Fibroblast of lung (primary cell): Measurements from ENCODE around the gene MDC1. TPM values are rescaled to one million over a fixed set of nuclear protein-coding genes. Genes with fewer than 3 reads are reported as not detected.

Experiments used
- DNase-seq, 2 donors: peaks; one replicate each; pipeline versions ENCODE4 v3.0.0 to v3.0.0-alpha.2; 2010; ENCODE audit warnings: low read depth in 2 of 2
- H2AFZ ChIP-seq: 2 replicates; pipeline ENCODE4 v1.5.1; 2012; ENCODE audit warnings: low read length, control low read depth, inconsistent platforms
- H3K27ac ChIP-seq: 2 replicates; pipeline ENCODE4 v1.5.1; 2011; ENCODE audit warnings: low read length, control low read depth; ENCODE audit not compliant: insufficient read depth
- H3K27me3 ChIP-seq: 2 replicates; pipeline ENCODE4 v1.5.1; 2011; ENCODE audit warnings: mild to moderate bottlenecking, low read length; ENCODE audit not compliant: control insufficient read depth, insufficient read depth
- H3K36me3 ChIP-seq: 2 replicates; pipeline ENCODE4 v1.5.1; 2011; ENCODE audit warnings: low read length; ENCODE audit not compliant: control insufficient read depth, insufficient read depth
- H3K4me1 ChIP-seq: 2 replicates; pipeline ENCODE4 v1.5.1; 2011; ENCODE audit warnings: low read length; ENCODE audit not compliant: control insufficient read depth, insufficient read depth; ENCODE audit errors: extremely low read depth
- H3K4me2 ChIP-seq: 2 replicates; pipeline ENCODE4 v1.5.1; 2011; ENCODE audit warnings: low read length, control low read depth; ENCODE audit not compliant: insufficient read depth; ENCODE audit errors: extremely low read depth
- H3K4me3 ChIP-seq, 4 experiments: fragments of 200-600 bp in 1 of 4; sonication (generic) in 1 of 4; replicated peaks in 1 of 4; 2 replicates each; pipeline ENCODE4 v1.5.1; 2011 to 2016; ENCODE audit warnings: low read length in 4 of 4, low read depth in 3 of 4, mild to moderate bottlenecking in 3 of 4, control low read depth in 2 of 4, inconsistent platforms in 1 of 4, mixed read lengths in 1 of 4; ENCODE audit not compliant: insufficient read depth in 1 of 4; ENCODE audit errors: control extremely low read depth in 1 of 4
- H3K79me2 ChIP-seq: 2 replicates; pipeline ENCODE4 v1.5.1; 2012; ENCODE audit warnings: mild to moderate bottlenecking, low read length, inconsistent platforms; ENCODE audit not compliant: control insufficient read depth, insufficient read depth
- H3K9ac ChIP-seq: 2 replicates; pipeline ENCODE4 v1.5.1; 2011; ENCODE audit warnings: mild to moderate bottlenecking, low read length, control low read depth; ENCODE audit not compliant: insufficient read depth
- H3K9me3 ChIP-seq: 2 replicates; pipeline ENCODE4 v1.5.1; 2012; ENCODE audit warnings: low read depth, low read length; ENCODE audit not compliant: control insufficient read depth, insufficient read depth
- H4K20me1 ChIP-seq: 2 replicates; pipeline ENCODE4 v1.5.1; 2011; ENCODE audit warnings: low read length; ENCODE audit not compliant: control insufficient read depth, insufficient read depth; ENCODE audit errors: extremely low read depth
- EZH2 ChIP-seq: IDR thresholded peaks from 2 replicates; pipeline ENCODE4 v1.5.1; 2012; ENCODE audit warnings: low read length, control low read depth, mild to moderate bottlenecking; ENCODE audit errors: missing control alignments
- polyA plus RNA-seq, 2 donors: library from polyadenylated mRNA; depleted of rRNA in 1 of 2; stranded (reverse) in 1 of 2; unstranded in 1 of 2; fragments of >200 nt; gene quantifications; 2 replicates each; pipeline ENCODE4 v1.2.1, GENCODE V29; 2011 to 2012; ENCODE audit warnings: missing spikeins in 1 of 2
- total RNA-seq: library from RNA; depleted of rRNA; stranded (reverse); fragments of >200 nt; gene quantifications from 2 replicates; pipeline ENCODE4 v1.2.1, GENCODE V29; 2014
- TF ChIP-seq, protein P1 (sequence below), 2 donors: IDR thresholded peaks in 1 of 2; conservative IDR thresholded peaks in 1 of 2; 1 replicate in 1 of 2; 2 replicates in 1 of 2; pipeline ENCODE4 v1.5.1; 2011 to 2012; ENCODE audit warnings: low read length in 2 of 2, control low read depth in 1 of 2, inconsistent platforms in 1 of 2, low read depth in 1 of 2, mild to moderate bottlenecking in 1 of 2

The MDC1 gene
- total and polyA plus RNA-seq, 2 donors (not counting 1 experiment from before 2014, with no cell fraction given) = 3.3 to 5.0 TPM

DNA sequence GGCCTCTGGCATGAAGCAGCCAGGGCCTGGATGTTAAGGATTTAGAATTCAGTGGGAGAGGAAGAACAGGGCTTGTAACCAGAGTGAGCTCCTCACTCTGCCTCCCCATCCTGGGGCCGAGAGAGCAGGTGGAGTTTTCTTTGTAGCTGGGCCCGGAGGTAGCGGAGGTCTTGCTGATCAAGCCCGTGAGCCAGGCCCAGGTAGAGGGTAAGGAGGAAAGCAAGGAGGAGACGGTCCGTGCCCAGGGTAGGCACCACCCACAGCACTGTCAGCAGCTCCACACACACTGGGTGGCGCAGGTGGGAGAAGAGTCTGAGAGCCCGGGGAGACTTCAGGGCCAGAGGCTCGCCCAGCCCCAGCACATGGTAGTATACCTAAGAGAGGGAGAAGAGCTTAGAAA, 28.5 kb downstream of the MDC1 start:
- peak overlapping the region; percentile 71 to 95 (median 87) for H3K4me3 ChIP-seq
- no peaks in the 10 kb centered on the region for H4K20me1 ChIP-seq
- H3K79me2 ChIP-seq = peaks cover 60% of the 10 kb centered on the region
- H3K9me3 ChIP-seq = no peaks in the 10 kb centered on the region
- peaks cover 27% of the 10 kb centered on the region for H3K4me1 ChIP-seq
- no peak for DNase-seq
- peak overlapping the region; percentile 91 for H3K9ac ChIP-seq
- no peak overlapping the region for H2AFZ ChIP-seq
- no peak for TF ChIP-seq EZH2
- TF ChIP-seq, protein P1, sequence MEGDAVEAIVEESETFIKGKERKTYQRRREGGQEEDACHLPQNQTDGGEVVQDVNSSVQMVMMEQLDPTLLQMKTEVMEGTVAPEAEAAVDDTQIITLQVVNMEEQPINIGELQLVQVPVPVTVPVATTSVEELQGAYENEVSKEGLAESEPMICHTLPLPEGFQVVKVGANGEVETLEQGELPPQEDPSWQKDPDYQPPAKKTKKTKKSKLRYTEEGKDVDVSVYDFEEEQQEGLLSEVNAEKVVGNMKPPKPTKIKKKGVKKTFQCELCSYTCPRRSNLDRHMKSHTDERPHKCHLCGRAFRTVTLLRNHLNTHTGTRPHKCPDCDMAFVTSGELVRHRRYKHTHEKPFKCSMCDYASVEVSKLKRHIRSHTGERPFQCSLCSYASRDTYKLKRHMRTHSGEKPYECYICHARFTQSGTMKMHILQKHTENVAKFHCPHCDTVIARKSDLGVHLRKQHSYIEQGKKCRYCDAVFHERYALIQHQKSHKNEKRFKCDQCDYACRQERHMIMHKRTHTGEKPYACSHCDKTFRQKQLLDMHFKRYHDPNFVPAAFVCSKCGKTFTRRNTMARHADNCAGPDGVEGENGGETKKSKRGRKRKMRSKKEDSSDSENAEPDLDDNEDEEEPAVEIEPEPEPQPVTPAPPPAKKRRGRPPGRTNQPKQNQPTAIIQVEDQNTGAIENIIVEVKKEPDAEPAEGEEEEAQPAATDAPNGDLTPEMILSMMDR (conservative IDR thresholded peaks at IDR 0.05 in 1 of 2, IDR thresholded peaks at IDR 0.05 in 1 of 2; ENCODE audit: low read depth in 1 of 2, low read length in 2 of 2) = no peak
- H3K36me3 ChIP-seq = peaks cover 8% of the 10 kb centered on the region
- H3K27me3 ChIP-seq = no peaks in the 10 kb centered on the region
- H3K27ac ChIP-seq = peak overlapping the region; percentile 99
- H3K4me2 ChIP-seq = peak overlapping the region; percentile 100

DNA sequence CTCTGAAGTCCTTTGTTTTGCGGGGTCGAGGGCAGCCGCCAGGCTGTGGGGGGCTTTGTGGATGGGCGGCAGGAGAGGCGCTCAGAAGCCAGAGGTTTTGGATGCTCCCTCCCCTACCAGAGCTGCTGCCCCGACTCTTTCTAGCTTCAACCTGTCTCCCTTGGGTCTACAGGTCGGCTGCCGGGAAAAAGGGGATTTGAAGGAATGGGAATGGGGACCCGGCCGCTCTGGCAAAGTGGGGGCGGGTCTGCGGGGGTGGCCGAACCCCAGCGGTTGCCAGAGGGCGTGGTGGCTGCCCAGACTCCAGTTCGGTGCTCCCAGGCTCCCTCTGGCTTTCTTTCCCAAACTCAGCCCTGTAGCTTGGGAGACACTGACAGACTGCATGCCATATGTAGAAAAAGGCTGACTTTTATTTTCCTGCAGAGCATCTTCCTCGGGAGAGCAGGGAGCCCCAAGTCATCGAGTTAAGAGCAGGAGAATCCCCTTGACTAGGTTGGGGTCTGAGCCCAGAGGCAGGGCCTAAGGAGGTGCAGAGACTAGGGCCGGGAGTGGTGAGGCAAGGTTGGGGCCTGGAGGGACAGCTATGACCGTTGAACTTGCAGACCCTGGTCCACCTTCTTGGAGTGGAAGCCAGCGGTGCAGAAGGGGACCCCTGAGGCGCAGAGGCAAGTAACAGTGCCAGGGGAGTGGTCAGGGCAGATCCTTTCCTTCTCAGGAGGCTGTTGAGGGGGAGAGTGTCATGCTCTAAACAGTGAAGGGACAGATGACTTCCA, 29.2 kb downstream of the MDC1 start:
- Histone ChIP-seq H3K4me3 (peak overlapping the region; percentile 71 to 95 (median 87)), H3K36me3 (peaks cover 10% of the 10 kb centered on the region), H3K27ac (peak overlapping the region; percentile 99), H4K20me1 (no peaks in the 10 kb centered on the region), H3K9me3 (no peaks in the 10 kb centered on the region), H2AFZ (no peak overlapping the region), H3K79me2 (peaks cover 67% of the 10 kb centered on the region), H3K9ac (peak overlapping the region; percentile 91), H3K4me2 (peak overlapping the region; percentile 100), H3K27me3 (no peaks in the 10 kb centered on the region), H3K4me1 (peaks cover 27% of the 10 kb centered on the region)
- DNase-seq = peak; percentile 41 to 65
- TF ChIP-seq, protein P1 (conservative IDR thresholded peaks at IDR 0.05 in 1 of 2, IDR thresholded peaks at IDR 0.05 in 1 of 2; ENCODE audit: low read depth in 1 of 2, low read length in 2 of 2) = peak; percentile 25 to 38
- no peak for TF ChIP-seq EZH2

DNA sequence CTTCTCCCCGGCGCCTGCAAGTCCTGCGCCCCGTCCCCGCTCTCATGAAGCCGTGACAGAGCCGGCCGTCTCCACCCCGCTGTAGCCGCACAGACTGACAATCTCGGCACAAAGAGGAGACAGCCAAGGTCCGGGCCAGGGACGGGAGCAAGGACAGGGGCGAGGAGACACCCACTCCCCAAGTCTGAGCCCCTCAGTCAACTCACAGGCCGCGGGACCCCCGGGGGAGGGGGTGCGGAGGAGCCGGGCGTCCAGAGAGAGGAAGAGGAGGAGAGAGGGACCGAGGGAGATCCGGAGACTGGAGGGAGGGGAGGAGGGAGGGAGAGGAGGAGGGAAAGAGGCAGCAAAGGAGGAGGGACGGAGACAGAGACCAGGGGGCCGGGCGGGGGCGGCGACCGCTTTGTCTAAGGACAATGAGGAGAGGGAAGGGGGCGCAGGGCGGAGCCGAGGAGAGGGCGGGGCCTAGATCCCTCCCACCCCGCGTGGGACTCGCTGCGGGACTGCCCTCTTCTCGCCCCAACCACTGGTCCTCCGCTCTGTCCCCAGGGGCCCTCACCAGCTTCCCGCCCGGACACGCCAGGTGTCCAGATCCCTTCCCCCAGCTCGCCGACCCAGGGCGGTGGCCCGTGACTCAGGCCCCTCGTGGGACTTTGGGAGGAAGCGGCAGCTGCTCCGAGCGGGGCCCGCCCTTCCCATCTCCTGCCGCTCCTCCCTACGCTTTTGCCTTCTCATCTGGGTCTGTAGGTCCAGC, 30.0 kb downstream of the MDC1 start:
- peak overlapping the region; percentile 100 for H3K4me2 ChIP-seq
- TF ChIP-seq, protein P1 (conservative IDR thresholded peaks at IDR 0.05 in 1 of 2, IDR thresholded peaks at IDR 0.05 in 1 of 2; ENCODE audit: low read depth in 1 of 2, low read length in 2 of 2) = no peak
- TF ChIP-seq EZH2 = no peak
- H3K36me3 ChIP-seq = peaks cover 10% of the 10 kb centered on the region
- no peaks in the 10 kb centered on the region for H3K27me3 ChIP-seq
- no peak overlapping the region for H2AFZ ChIP-seq
- peak overlapping the region; percentile 99 for H3K27ac ChIP-seq
- peaks cover 75% of the 10 kb centered on the region for H3K79me2 ChIP-seq
- H3K9me3 ChIP-seq = no peaks in the 10 kb centered on the region
- peak; percentile 97 to 98 for DNase-seq
- peak overlapping the region; percentile 97 for H3K9ac ChIP-seq
- peaks cover 27% of the 10 kb centered on the region for H3K4me1 ChIP-seq
- H4K20me1 ChIP-seq = no peaks in the 10 kb centered on the region
- H3K4me3 ChIP-seq = peak overlapping the region; percentile 79 to 95 (median 88)
